ENCODE data around the gene LIPC. TPM values are rescaled to one million over a fixed set of nuclear protein-coding genes. Genes with fewer than 3 reads are reported as not detected.

Gene LIPC
- total RNA-seq, 2 donors from 2014 or later = not detected

- H3K4me3 ChIP-seq = no peak overlapping the region
- no peak overlapping the region for H3K27ac ChIP-seq
- TF ChIP-seq CTCF (IDR thresholded peaks at IDR 0.05) = no peak
- ATAC-seq (ENCODE audit: insufficient number of reproducible peaks, low FRiP score, low read depth) (no peak), DNase-seq (ENCODE audit: low spot score) (no peak)
- H3K27me3 ChIP-seq (replicated peaks; ENCODE audit: insufficient read depth) = no peaks in the 10 kb centered on the region
- peaks cover 3 to 30% of the 10 kb centered on the region in 2 donors for H3K4me1 ChIP-seq (ENCODE audit: control insufficient read depth in 1 of 2, low read depth in 2 of 2)
- peaks cover 3% of the 10 kb centered on the region for H3K9me3 ChIP-seq
- H3K36me3 ChIP-seq = no peaks in the 10 kb centered on the region
Observed at GRCh38 chr15:58486564-58486963, 54.8 kb downstream of the LIPC start.

- peak overlapping the region in 1 of 2 donors; percentile 52 for H3K27ac ChIP-seq
- no peak for TF ChIP-seq CTCF (IDR thresholded peaks at IDR 0.05)
- H3K4me3 ChIP-seq = no peak overlapping the region
- no peaks in the 10 kb centered on the region for H3K36me3 ChIP-seq
- H3K4me1 ChIP-seq (ENCODE audit: control insufficient read depth in 1 of 2, low read depth in 2 of 2) = peaks cover 8 to 34% of the 10 kb centered on the region in 2 donors
- H3K27me3 ChIP-seq (replicated peaks; ENCODE audit: insufficient read depth) = no peaks in the 10 kb centered on the region
- DNase-seq (ENCODE audit: low spot score) (no peak), ATAC-seq (ENCODE audit: insufficient number of reproducible peaks, low FRiP score, low read depth) (no peak)
- peaks cover 3% of the 10 kb centered on the region for H3K9me3 ChIP-seq
Observed at GRCh38 chr15:58487041-58487723, 55.4 kb downstream of the LIPC start.

- no peak for ATAC-seq (ENCODE audit: insufficient number of reproducible peaks, low FRiP score, low read depth)
- no peaks in the 10 kb centered on the region for H3K36me3 ChIP-seq
- peak overlapping the region in 1 of 2 donors; percentile 52 for H3K27ac ChIP-seq
- H3K27me3 ChIP-seq (replicated peaks; ENCODE audit: insufficient read depth) = no peaks in the 10 kb centered on the region
- H3K4me3 ChIP-seq = no peak overlapping the region
- peaks cover 8 to 39% of the 10 kb centered on the region in 2 donors for H3K4me1 ChIP-seq (ENCODE audit: control insufficient read depth in 1 of 2, low read depth in 2 of 2)
- peaks cover 3% of the 10 kb centered on the region for H3K9me3 ChIP-seq
- TF ChIP-seq CTCF (IDR thresholded peaks at IDR 0.05) = no peak
- no peak for DNase-seq (ENCODE audit: low spot score)
Observed at GRCh38 chr15:58487724-58488120, 55.9 kb downstream of the LIPC start.

- H3K27me3 ChIP-seq (replicated peaks; ENCODE audit: insufficient read depth) = no peaks in the 10 kb centered on the region
- TF ChIP-seq CTCF (IDR thresholded peaks at IDR 0.05) = no peak
- no peak overlapping the region for H3K4me3 ChIP-seq
- H3K9me3 ChIP-seq = peaks cover 3% of the 10 kb centered on the region
- H3K36me3 ChIP-seq = no peaks in the 10 kb centered on the region
- no peak for ATAC-seq (ENCODE audit: insufficient number of reproducible peaks, low FRiP score, low read depth)
- peak overlapping the region; percentile 82 to 90 for H3K27ac ChIP-seq
- H3K4me1 ChIP-seq (ENCODE audit: control insufficient read depth in 1 of 2, low read depth in 2 of 2) = peaks cover 8 to 43% of the 10 kb centered on the region in 2 donors
- no peak for DNase-seq (ENCODE audit: low spot score)
Observed at GRCh38 chr15:58489289-58490085, 57.7 kb downstream of the LIPC start.

- no peak for ATAC-seq (ENCODE audit: insufficient number of reproducible peaks, low FRiP score, low read depth)
- Histone ChIP-seq H3K36me3 (no peaks in the 10 kb centered on the region), H3K9me3 (peaks cover 3% of the 10 kb centered on the region), H3K4me1 (ENCODE audit: control insufficient read depth in 1 of 2, low read depth in 2 of 2) (peaks cover 8 to 43% of the 10 kb centered on the region in 2 donors), H3K27ac (peak overlapping the region; percentile 82 to 90), H3K27me3 (replicated peaks; ENCODE audit: insufficient read depth) (no peaks in the 10 kb centered on the region), H3K4me3 (peak overlapping the region; percentile 50)
- DNase-seq (ENCODE audit: low spot score) = no peak
- TF ChIP-seq CTCF (IDR thresholded peaks at IDR 0.05) = no peak
Observed at GRCh38 chr15:58490086-58490887, 58.5 kb downstream of the LIPC start.

Measured in thoracic aorta (tissue), 2 donors.